GM18511 (cell line): ENCODE data around the gene FAM131A.
"Not testable (repeated sequence)": the region's sequence is repeated elsewhere in the genome, so short reads cannot be mapped to it uniquely, and the experiment has no call there.

Experiments
- ATAC-seq: cut with Tn5 transposase; IDR thresholded peaks from one replicate; pipeline ENCODE4 v1.9.1; 2021; ENCODE audit warnings: mild to moderate bottlenecking, moderate library complexity; ENCODE audit not compliant: unreplicated experiment

Gene FAM131A

GRCh38 chr3:184339451-184340135 lies 2.2 kb downstream of the FAM131A start:
- not testable (repeated sequence) for ATAC-seq

GRCh38 chr3:184341925-184342324 lies 4.5 kb downstream of the FAM131A start:
- ATAC-seq = no peak

GRCh38 chr3:184343200-184343876 lies 5.9 kb downstream of the FAM131A start:
- ATAC-seq = no peak

GRCh38 chr3:184344579-184345316 lies 7.3 kb downstream of the FAM131A start:
- ATAC-seq = no peak

GRCh38 chr3:184345317-184346144 lies 8.1 kb downstream of the FAM131A start:
- peak; percentile 51 for ATAC-seq

GRCh38 chr3:184346480-184347190 lies 9.2 kb downstream of the FAM131A start:
- ATAC-seq = no peak

GRCh38 chr3:184347321-184348056 lies 10.1 kb downstream of the FAM131A start:
- no peak for ATAC-seq

- no peak for ATAC-seq
Measured at GRCh38 chr3:184348057-184348382, 10.6 kb downstream of the FAM131A start.

- no peak for ATAC-seq
Measured at GRCh38 chr3:184349563-184350470, 12.4 kb downstream of the FAM131A start.

- no peak for ATAC-seq
Measured at GRCh38 chr3:184350618-184351017, 13.2 kb downstream of the FAM131A start.

- ATAC-seq = no peak
Measured at GRCh38 chr3:184351511-184352148, 14.2 kb downstream of the FAM131A start.

- ATAC-seq = no peak
Measured at GRCh38 chr3:184352149-184352785, 14.9 kb downstream of the FAM131A start.

GRCh38 chr3:184352897-184353545 lies 15.6 kb downstream of the FAM131A start:
- ATAC-seq = no peak

GRCh38 chr3:184353546-184353941 lies 16.1 kb downstream of the FAM131A start:
- no peak for ATAC-seq

GRCh38 chr3:184354121-184354728 lies 16.8 kb downstream of the FAM131A start:
- no peak for ATAC-seq

GRCh38 chr3:184354754-184355153 lies 17.4 kb downstream of the FAM131A start:
- no peak for ATAC-seq
